ENCODE results near the gene REPIN1.

The REPIN1 gene

GRCh38 chr7:150404805-150405583 is 36.4 kb downstream of the REPIN1 start:
- in situ Hi-C loops (cut with MboI; ENCODE audit: low sequenced_read_pairs): no loop called here

DNA sequence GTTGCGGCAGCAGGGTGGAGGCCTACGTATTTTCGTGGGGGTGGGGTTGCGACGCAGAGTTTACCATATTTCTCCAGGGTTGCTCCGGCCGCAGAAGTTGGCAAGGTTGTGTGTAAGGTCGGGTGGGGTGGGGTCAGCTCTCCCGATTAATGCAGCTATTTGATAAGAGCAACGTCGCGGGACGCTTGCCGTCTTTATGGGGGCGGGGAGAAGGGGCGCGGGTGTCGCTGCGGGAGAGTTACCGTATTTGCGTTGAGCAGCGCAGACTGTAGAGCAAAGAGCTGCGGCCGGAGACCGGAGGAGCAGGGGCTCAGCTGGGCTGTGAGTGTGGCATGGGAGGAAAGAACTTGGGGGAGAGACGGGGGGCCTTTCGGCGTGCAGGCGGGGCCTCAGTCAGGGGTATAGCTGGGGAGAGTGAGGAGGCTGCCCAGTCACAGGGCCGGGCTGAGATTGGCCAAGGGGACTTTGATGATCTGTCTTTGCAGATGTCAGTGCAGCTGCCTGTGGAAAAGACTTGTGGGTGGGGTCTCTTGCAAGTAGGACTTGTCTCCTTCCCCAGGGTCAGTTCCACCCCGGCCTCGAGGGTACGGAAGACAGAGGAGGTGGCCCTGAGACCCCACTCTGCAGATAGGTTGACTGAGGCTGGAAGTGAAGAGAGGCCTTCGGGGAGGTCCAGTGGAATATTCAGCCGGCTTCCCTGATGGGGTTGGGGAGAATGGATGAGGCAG is 37.1 kb downstream of the REPIN1 start:
- in situ Hi-C loops (cut with MboI; ENCODE audit: low sequenced_read_pairs): no loop called here

DNA sequence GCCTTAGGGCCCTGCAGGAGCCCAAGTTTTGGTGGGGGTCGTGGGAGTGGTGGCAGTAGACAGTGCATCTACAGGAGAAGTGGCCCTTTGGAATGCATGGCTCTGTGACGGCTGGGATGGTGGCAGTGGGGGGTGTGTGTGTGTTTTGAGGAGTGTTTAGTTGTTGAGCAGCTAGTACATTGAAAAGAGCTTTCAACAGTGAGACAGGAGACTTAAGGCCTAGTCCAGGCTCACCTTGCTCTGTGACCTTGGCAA is 37.6 kb downstream of the REPIN1 start:
- in situ Hi-C loops (cut with MboI; ENCODE audit: low sequenced_read_pairs): no loop called here

- in situ Hi-C loops (cut with MboI; ENCODE audit: low sequenced_read_pairs): no loop called here
These were observed 38.2 kb downstream of the REPIN1 start for GRCh38 chr7:150406567-150407421.

DNA sequence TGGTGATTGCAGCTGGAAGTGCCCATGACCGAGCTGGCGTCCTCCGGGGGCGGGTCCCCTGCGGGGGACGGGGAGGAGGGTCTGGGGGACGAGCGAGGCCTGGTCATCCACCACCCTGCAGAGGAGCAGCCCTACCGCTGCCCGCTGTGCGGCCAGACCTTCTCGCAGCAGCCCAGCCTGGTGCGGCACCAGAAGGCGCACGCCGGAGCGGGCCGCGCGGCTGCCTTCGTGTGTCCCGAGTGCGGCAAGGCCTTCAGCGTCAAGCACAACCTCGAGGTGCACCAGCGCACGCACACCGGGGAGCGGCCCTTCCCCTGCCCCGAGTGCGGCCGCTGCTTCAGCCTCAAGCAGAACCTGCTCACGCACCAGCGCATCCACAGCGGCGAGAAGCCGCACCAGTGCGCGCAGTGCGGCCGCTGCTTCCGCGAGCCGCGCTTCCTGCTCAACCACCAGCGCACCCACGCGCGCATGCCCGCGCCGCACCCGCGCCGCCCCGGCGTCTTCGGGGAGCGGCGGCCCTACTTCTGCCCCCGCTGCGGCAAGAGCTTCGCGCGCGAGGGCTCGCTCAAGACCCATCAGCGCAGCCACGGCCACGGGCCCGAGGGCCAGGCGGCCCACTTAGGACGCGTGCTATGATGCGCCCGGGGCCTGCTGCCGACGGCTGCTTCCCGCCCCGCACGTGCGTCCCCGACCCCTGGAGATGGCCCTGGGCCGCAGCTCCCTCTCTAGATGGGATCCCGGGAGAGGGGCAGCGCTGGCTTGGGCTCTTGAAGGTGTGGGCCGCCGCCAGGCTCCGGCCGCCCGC is 39.2 kb downstream of the REPIN1 start:
- in situ Hi-C loops (cut with MboI; ENCODE audit: low sequenced_read_pairs): no loop called here

DNA sequence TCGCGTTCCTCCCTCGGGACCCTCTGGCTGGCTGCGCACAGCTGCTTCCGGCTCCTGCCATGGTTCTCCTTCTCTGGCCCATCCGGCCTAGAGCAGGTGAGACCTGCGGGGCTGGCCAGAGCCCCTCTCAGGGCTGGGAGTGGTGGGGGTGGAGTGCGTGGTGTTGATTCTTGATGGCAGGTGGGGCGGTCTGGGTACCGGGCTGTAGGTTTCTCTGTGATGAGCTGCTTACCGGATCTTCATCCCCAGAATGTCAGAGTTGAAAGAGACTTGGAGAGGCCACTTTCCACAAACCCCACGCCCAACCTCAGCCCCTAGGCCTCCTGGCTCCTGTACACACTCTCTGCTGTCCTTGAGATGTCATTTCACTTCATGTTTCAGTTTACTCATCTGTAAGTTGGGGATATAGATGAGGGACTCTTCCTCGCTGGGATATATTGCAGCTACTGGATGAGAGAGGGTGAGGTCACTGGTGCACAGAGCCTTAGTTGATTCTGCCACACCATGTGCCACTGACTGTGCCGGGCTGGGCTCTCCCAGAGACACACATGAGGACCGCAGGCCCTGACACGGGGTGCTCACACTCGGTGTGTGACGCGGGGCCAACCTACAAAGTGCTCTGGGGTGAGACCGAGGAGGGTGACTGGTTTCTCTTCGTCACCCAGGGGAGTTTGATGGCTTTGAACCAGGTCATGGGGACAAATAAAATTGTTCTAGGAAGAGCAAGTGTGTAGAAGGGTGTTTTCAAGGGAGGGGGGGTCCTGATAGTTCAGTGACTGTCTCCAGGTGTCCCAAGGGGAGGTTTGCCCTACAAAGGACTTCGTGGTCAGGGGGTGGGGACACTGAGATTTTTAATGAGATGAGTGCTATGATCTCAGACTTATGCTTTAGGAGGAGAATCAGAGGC is 40.0 kb downstream of the REPIN1 start:
- in situ Hi-C loops (cut with MboI; ENCODE audit: low sequenced_read_pairs): no loop called here

- in situ Hi-C loops (cut with MboI; ENCODE audit: low sequenced_read_pairs): no loop called here
These were observed 40.8 kb downstream of the REPIN1 start for GRCh38 chr7:150409300-150410030.

DNA sequence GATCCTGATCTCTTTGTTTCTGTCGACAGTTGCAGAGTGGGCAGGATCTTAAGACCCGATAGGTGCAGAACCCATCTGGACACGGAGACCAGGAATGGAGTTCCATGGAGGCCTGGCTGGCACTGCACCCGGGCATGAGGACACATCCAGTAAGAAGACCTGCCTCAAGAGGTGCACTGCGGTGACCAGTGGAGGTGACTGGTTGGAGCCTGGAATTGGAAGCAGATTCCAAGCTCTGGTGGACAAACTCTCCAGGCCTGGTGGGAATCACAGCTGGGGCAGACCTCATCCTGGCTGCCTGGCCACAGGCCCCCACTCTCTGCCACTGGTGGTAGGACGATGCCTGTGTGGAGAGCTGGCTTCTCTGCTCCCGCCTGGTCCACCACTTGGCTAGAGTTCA is 41.5 kb downstream of the REPIN1 start:
- in situ Hi-C loops (cut with MboI; ENCODE audit: low sequenced_read_pairs): no loop called here

GRCh38 chr7:150410680-150411346 is 42.2 kb downstream of the REPIN1 start:
- in situ Hi-C loops (cut with MboI; ENCODE audit: low sequenced_read_pairs): no loop called here

- in situ Hi-C loops (cut with MboI; ENCODE audit: low sequenced_read_pairs): no loop called here
These were observed 43.0 kb downstream of the REPIN1 start for GRCh38 chr7:150411606-150412005.

DNA sequence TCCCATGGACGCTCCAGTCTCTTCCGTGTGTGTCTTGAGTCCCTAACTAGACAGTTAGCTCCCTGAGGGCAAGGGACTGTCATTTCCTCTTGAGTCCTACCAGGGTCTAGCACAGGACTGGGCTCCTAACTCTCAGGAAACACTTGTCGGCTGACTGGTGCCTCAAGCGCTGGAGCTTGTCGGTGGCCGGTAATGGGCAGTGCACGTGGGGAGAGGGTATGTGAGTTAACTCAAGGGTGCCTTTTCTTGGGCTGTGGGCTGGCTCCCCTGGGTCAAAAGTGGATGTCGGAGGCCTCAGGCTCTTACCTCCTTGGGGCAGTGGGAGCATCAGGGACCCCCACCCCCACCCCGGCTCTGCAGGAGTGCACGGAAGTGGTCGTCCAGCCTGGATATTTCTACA is 43.4 kb downstream of the REPIN1 start:
- in situ Hi-C loops (cut with MboI; ENCODE audit: low sequenced_read_pairs): no loop called here

DNA sequence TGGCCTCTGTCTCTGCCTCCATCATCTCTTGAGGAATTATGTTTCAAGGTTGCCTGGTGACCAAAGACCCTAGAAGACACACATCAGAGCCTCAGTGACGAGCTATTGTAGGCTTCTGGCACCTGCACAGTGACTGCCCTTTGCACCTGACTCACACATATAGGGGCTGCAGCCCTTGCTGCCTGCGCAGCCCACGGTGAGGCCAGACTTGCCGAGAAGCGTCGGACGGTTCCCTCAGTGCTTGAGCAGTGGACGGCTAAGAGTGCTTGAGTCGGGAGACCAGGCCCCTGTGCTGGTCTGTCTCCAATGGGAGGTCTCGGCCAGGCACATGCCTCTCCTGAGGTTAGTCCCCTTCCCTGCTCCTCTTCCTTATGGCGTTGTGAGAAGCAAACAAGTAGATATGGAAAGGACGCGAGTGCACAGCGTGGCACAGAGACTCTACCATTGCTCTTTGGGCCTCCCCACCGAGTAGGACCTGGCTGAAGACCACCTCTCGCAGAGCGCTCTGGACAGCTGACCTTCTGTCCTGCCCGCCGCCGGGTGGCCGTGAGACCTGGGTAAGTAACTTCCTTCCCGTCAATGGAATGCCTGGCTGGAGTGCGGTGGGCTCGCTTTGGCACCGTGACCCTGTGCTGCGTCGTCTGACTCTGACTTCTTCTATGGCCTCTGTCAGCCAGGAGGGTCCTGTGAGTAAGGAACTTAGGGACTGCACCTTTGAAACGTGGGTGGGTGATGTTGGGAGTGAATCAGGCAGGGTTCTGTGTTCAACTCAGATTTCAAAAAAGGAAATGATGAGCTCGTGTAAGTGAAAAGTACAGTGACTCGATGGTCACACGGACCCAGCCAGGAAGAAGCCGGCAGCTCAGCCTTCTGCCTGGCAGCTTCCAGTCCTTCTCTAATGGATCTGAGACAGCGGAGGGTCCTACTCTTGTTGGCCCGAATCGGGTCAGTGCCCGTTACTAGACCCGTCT is 44.2 kb downstream of the REPIN1 start:
- in situ Hi-C loops (cut with MboI; ENCODE audit: low sequenced_read_pairs): no loop called here

- in situ Hi-C loops (cut with MboI; ENCODE audit: low sequenced_read_pairs): no loop called here
These were observed 45.0 kb downstream of the REPIN1 start for GRCh38 chr7:150413640-150414081.

DNA sequence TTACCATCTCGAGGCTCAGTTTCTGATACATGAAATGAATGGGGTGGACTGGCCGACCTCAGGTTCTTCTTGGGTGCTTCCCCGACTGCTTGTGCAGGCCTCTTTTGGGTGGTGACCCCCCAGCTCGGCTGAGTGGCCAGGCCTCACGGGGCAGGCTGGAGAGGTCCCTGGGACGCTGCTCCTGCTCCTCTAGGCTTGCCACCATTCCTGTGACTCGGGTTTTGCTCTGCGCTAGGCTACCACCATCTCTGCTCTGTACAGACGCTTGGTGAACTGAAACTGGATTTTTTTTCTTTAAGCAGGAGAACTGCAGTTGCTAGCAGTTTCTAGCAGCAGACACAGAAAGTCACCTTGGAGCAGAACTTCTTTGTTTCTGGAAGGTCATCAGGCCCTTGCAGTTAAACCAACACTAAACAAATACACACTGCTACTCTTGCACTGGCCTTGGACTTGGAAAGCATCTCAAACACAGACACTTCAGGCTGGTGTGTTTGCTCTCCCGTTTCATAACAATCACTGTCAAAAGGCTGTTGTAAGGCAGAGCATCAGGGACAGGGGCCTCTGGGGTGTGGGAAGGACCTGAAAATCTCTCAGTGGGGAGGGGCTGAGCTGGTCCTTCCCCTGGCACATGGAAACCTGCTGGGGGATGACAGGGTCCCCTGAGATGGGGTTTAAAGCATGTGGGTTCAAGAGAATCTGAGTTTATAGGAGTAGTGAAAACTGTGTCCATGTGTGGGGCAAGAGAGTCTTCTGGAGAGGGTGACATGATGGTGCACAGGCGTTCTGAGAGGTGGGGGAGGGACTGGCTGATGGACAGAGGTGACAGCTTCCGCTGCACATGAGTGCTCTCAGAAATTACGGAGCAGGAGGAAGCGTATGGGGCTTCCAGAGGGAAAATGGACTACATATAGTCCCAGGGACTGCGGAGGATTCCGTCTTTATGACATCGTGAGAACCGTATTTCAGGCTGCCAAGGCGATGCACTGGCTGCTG is 46.8 kb downstream of the REPIN1 start:
- in situ Hi-C loops (cut with MboI; ENCODE audit: low sequenced_read_pairs): no loop called here

DNA sequence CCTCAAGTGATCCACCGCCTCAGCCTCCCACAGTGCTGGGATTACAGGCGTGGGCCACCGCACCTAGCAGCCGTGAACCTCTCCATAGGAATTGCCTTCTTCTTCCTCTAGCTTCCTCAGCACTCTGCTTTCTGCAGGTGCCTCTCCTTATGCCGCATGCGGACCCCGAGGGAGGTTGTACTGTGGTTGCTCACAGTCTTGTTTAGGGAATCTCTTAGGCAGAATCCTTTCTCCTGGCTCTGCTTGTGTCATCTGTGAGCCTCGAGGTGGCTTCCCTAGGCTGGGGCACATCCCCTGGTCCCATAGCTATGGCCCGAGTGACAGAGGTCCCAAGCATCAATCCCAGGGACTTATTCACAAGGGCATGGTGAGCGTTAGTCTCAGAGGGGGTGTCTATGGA is 48.6 kb downstream of the REPIN1 start:
- in situ Hi-C loops (cut with MboI; ENCODE audit: low sequenced_read_pairs): no loop called here

- in situ Hi-C loops (cut with MboI; ENCODE audit: low sequenced_read_pairs): no loop called here
These were observed 49.2 kb downstream of the REPIN1 start for GRCh38 chr7:150417863-150418262.
